K562 (cell line): ENCODE measurements around the gene KIAA0930. TPM values are rescaled to one million over a fixed set of nuclear protein-coding genes. Genes with fewer than 3 reads are reported as not detected.

Experiments used
- CREM ChIP-seq: IDR thresholded peaks from 2 replicates; pipeline ENCODE4 v1.6.1; 2014; ENCODE audit warnings: antibody characterized with exemption, low read depth
- E2F6 ChIP-seq, 2 experiments: IDR thresholded peaks; 2 replicates each; pipeline ENCODE4 v1.6.1; 2011; ENCODE audit warnings: borderline replicate concordance in 1 of 2, control low read depth in 1 of 2, low read depth in 1 of 2, low read length in 1 of 2, mild to moderate bottlenecking in 1 of 2, mixed read lengths in 1 of 2, moderate library complexity in 1 of 2; ENCODE audit not compliant: insufficient read depth in 1 of 2, insufficient read length in 1 of 2, poor library complexity in 1 of 2, severe bottlenecking in 1 of 2; ENCODE audit errors: extremely low read depth in 1 of 2
- ETV6 ChIP-seq, 3 experiments: fragments of 150-350 bp in 1 of 3; sonication (generic) in 1 of 3; formaldehyde crosslinking in 1 of 3; IDR thresholded peaks; 2 replicates each; pipeline versions ENCODE4 v1.6.1 to v1.8.0; 2014 to 2022; ENCODE audit warnings: borderline replicate concordance in 2 of 3, low read depth in 2 of 3, antibody characterized with exemption in 1 of 3, low read length in 1 of 3, mild to moderate bottlenecking in 1 of 3, missing genetic modification reagents in 1 of 3
- HINFP ChIP-seq: fragments of 450-650 bp; conservative IDR thresholded peaks from 2 replicates; pipeline ENCODE4 v1.6.1; 2016; ENCODE audit warnings: missing genetic modification characterization, low read depth, mild to moderate bottlenecking, control low read depth, missing compliant biosample characterization
- MAZ ChIP-seq, 2 experiments: fragments of 450-650 bp in 1 of 2; sonication (generic) in 1 of 2; formaldehyde crosslinking; IDR thresholded peaks in 1 of 2; conservative IDR thresholded peaks in 1 of 2; 2 replicates each; pipeline versions ENCODE4 v1.4.0 to v1.5.0; 2020; ENCODE audit warnings: mild to moderate bottlenecking in 1 of 2, missing genetic modification reagents in 1 of 2
- MNT ChIP-seq, 2 experiments: fragments of 450-650 bp; conservative IDR thresholded peaks; 2 replicates each; pipeline ENCODE4 v1.6.1; 2017; ENCODE audit warnings: mild to moderate bottlenecking in 2 of 2, moderate library complexity in 2 of 2
- NR2C2 ChIP-seq, 2 experiments: fragments of 200-800 bp in 1 of 2; sonication (Bioruptor generic) in 1 of 2; sonication (generic) in 1 of 2; formaldehyde crosslinking in 1 of 2; IDR thresholded peaks; 2 replicates each; pipeline versions ENCODE4 v1.6.1 to v1.8.0; 2016 to 2022; ENCODE audit warnings: mild to moderate bottlenecking in 1 of 2, missing compliant biosample characterization in 1 of 2, missing genetic modification characterization in 1 of 2, missing genetic modification reagents in 1 of 2
- PML ChIP-seq: IDR thresholded peaks from 2 replicates; pipeline ENCODE4 v1.6.1; 2012; ENCODE audit warnings: low read length, inconsistent platforms
- RBM25 ChIP-seq: fragments of 200-400 bp; formaldehyde crosslinking; IDR thresholded peaks from 2 replicates; pipeline ENCODE4 v1.6.1; 2018; ENCODE audit warnings: low read length, low read depth, moderate library complexity; ENCODE audit not compliant: severe bottlenecking
- RNF2 ChIP-seq: sonication (generic); IDR thresholded peaks from 2 replicates; pipeline ENCODE4 v1.6.1; 2016
- TAL1 ChIP-seq: fragments of 450-650 bp; IDR thresholded peaks from 2 replicates; pipeline ENCODE4 v1.6.1; 2016; ENCODE audit warnings: mild to moderate bottlenecking
- TFAP4 ChIP-seq: sonication (generic); formaldehyde crosslinking; IDR thresholded peaks from 2 replicates; pipeline ENCODE4 v1.8.0; 2022; ENCODE audit warnings: missing genetic modification reagents, mild to moderate bottlenecking, moderate library complexity, borderline replicate concordance
- TRIM28 ChIP-seq: fragments of 450-650 bp; IDR thresholded peaks from 2 replicates; pipeline ENCODE4 v1.6.1; 2017
- ZBTB8A ChIP-seq: fragments of 450-650 bp; IDR thresholded peaks from 2 replicates; pipeline ENCODE4 v1.6.1; 2018; ENCODE audit warnings: mild to moderate bottlenecking, moderate library complexity; ENCODE audit not compliant: partially characterized antibody
- ZFX ChIP-seq: sonication (generic); formaldehyde crosslinking; IDR thresholded peaks from 2 replicates; pipeline ENCODE4 v1.8.0; 2022; ENCODE audit warnings: mild to moderate bottlenecking, missing genetic modification reagents, moderate library complexity
- ZKSCAN1 ChIP-seq: fragments of 150-350 bp; IDR thresholded peaks from 2 replicates; pipeline ENCODE4 v1.6.1; 2016; ENCODE audit warnings: low read depth, low read length
- ZNF639 ChIP-seq, 2 experiments: fragments of 200-800 bp in 1 of 2; sonication (Bioruptor generic) in 1 of 2; sonication (generic) in 1 of 2; formaldehyde crosslinking in 1 of 2; IDR thresholded peaks in 1 of 2; conservative IDR thresholded peaks in 1 of 2; 2 replicates each; pipeline versions ENCODE4 v1.5.0 to v1.6.1; 2016 to 2020; ENCODE audit warnings: missing compliant biosample characterization in 1 of 2, missing genetic modification characterization in 1 of 2, missing genetic modification reagents in 1 of 2
- polyA plus RNA-seq, 8 experiments: library from polyadenylated mRNA; depleted of rRNA in 4 of 8; stranded (reverse) in 5 of 8; unstranded in 3 of 8; fragments of >200 nt; fragmentation: Nextera tagmentation in 2 of 8; fragmentation: Illumina TruSeq in 1 of 8; extraction: Ambion mirVana in 2 of 8; extraction: Trizol in 1 of 8; gene quantifications; 2 replicates each; pipeline versions ENCODE4 v1.2.1 to v1.2.3, GENCODE V29; 2011 to 2014; ENCODE audit warnings: inconsistent platforms in 1 of 8, missing spikeins in 1 of 8
- total RNA-seq, 7 experiments: library from RNA; depleted of rRNA in 6 of 7; stranded (reverse); fragments of >200 nt in 6 of 7; fragmentation: Illumina TruSeq in 2 of 7; extraction: Trizol in 2 of 7; gene quantifications; 2 replicates each; pipeline versions ENCODE4 v1.2.1 to v1.2.3, GENCODE V29; 2011 to 2021; ENCODE audit warnings: low replicate concordance in 1 of 7

Gene KIAA0930
- total and polyA plus RNA-seq, 9 of the 15 experiments (the other 6 are each of a cell fraction or from before 2014, with no cell fraction given), result 0.24 to 12.1 (median 6.4) TPM

- TF ChIP-seq MAZ (CRISPR knock-in tag; conservative IDR thresholded peaks at IDR 0.05 in 1 of 2, IDR thresholded peaks at IDR 0.05 in 1 of 2) (0 out of 4 replicates have a peak, but pooled peaks of 1 of the 2 experiments have one; percentile 22), TFAP4 (peak; percentile 76), TAL1 (no peak), MNT (conservative IDR thresholded peaks at IDR 0.05) (peak; percentile 71 to 86), ZKSCAN1 (no peak), TRIM28 (no peak), CREM (peak; percentile 40; the same call in 1 of the 2 replicates), RBM25 (peak; percentile 30), RNF2 (peak; percentile 64; the same call in 1 of the 2 replicates), ZNF639 (CRISPR knock-in tag; conservative IDR thresholded peaks at IDR 0.05 in 1 of 2, IDR thresholded peaks at IDR 0.05 in 1 of 2) (peak in 1 of 2 experiments; percentile 58; a peak in 1 of 4 replicates), E2F6 (IDR thresholded peaks at IDR 0.05; ENCODE audit: borderline replicate concordance in 1 of 2, extremely low read depth in 1 of 2, insufficient read depth in 1 of 2, insufficient read length in 1 of 2, low read depth in 1 of 2, low read length in 1 of 2, poor library complexity in 1 of 2, severe bottlenecking in 1 of 2) (peak; percentile 86 to 97), NR2C2 (CRISPR knock-in tag; IDR thresholded peaks at IDR 0.05) (no peak), NR2C2 (tag; IDR thresholded peaks at IDR 0.05) (peak; percentile 41; the same call in 1 of the 2 replicates), PML (peak; percentile 20; the same call in 1 of the 2 replicates), ZFX (CRISPR knock-in tag) (peak; percentile 72), HINFP (tag) (no peak), ETV6 (IDR thresholded peaks at IDR 0.05; ENCODE audit: borderline replicate concordance in 1 of 2, low read depth in 2 of 2, low read length in 1 of 2) (no peak), ETV6 (CRISPR knock-in tag; IDR thresholded peaks at IDR 0.05; ENCODE audit: borderline replicate concordance) (0 out of 2 replicates have a peak, but pooled peaks have one; percentile 42), ZBTB8A (no peak)
Observed at GRCh38 chr22:45163451-45164269, 77.0 kb downstream of the KIAA0930 start, which contains the start of gene NUP50 (continued).
